ENCODE data around the gene RABL6.
A peak's percentile ranks its signal among the peaks of the same experiment; 100 is the strongest.
"Not testable (repeated sequence)": the region's sequence is repeated elsewhere in the genome, so short reads cannot be mapped to it uniquely, and the experiment has no call there.

Gene RABL6

DNA sequence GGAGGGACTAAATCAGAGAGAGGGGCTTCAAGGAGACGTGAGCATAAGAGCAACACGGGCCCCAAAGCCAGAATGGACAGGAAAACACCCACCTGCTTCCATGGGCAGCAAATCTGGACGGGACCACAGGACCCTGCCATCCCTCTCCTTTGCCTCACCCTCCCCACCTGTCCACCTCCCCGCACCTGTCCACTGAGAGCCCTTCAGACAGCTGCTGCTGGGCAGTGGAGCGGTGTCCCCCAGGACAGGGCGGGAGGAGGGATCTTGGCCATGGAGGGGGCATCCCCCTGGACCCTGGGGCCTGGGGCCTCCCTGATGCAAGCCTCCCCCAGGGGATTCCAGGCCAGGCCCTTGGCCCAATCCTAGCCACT lies 9.1 kb upstream of the RABL6 start:
- Histone ChIP-seq H3K9ac (ENCODE audit: insufficient read length) (no peak overlapping the region), H3K4me3 (no peak overlapping the region)
- TF ChIP-seq FOXP2 (optimal IDR thresholded peaks at IDR 0.05; ENCODE audit: control extremely low read depth, extremely low read length, insufficient read depth) (no peak), POLR2AphosphoS5 (IDR thresholded peaks at IDR 0.05; ENCODE audit: borderline replicate concordance, low read depth, low read length) (no peak)

DNA sequence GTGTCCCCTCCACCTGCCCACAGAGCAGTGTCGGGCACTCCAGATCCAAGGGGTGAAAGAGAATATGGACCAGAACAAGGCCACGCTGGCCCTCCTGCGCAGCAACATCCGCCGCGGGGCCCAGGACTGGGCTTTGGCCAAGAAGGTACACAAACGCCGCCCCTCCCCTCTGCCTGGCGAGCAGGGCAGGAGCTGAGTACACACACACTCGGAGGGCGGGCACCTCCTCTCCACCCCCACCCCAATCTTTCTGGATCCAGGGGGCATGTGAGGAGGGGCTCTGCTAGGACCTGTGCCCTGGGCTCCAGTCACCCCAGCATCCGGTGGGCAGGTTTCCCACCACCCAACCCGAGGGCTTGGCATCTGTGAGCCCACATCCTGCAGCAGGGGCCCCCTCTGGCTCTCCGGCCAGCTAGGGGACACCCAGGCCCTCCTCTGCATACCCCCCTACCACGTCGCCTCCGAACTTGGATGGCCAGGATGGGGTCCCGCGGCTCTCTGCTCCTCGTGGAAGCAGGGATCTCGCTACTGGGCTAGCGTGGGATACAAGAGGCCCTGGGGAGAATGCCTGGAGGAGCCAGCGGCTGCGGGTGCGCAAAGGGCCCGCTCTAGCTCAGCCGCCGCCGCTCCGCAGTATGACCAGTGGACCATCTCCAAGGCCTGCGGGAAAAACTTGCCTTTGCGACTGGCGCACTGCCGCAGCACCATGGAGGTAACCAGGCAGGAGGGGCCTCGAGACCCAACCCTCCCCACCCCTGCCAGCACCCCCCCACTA lies 8.5 kb upstream of the RABL6 start:
- Histone ChIP-seq H3K27ac (no peak overlapping the region), H3K9me3 (ENCODE audit: low read depth, low read length) (no peaks in the 10 kb centered on the region), H3K4me3 (peak overlapping the region; percentile 79), H3K9ac (ENCODE audit: insufficient read length) (peak overlapping the region; percentile 37), H3K36me3 (ENCODE audit: insufficient read depth, low read length) (no peaks in the 10 kb centered on the region)
- DNase-seq (ENCODE audit: low read depth, low spot score) = no peak
- TF ChIP-seq FOXP2 (optimal IDR thresholded peaks at IDR 0.05; ENCODE audit: control extremely low read depth, extremely low read length, insufficient read depth) (no peak), EZH2 (IDR thresholded peaks at IDR 0.05) (no peak), POLR2AphosphoS5 (IDR thresholded peaks at IDR 0.05; ENCODE audit: borderline replicate concordance, low read depth, low read length) (no peak)

More for the DNA sequence above, 9.1 kb upstream of the RABL6 start:
- no peak for DNase-seq (ENCODE audit: low read depth, low spot score)
- Histone ChIP-seq H3K36me3 (ENCODE audit: insufficient read depth, low read length) (no peaks in the 10 kb centered on the region), H3K9me3 (ENCODE audit: low read depth, low read length) (no peaks in the 10 kb centered on the region), H3K27ac (no peak overlapping the region)

DNA sequence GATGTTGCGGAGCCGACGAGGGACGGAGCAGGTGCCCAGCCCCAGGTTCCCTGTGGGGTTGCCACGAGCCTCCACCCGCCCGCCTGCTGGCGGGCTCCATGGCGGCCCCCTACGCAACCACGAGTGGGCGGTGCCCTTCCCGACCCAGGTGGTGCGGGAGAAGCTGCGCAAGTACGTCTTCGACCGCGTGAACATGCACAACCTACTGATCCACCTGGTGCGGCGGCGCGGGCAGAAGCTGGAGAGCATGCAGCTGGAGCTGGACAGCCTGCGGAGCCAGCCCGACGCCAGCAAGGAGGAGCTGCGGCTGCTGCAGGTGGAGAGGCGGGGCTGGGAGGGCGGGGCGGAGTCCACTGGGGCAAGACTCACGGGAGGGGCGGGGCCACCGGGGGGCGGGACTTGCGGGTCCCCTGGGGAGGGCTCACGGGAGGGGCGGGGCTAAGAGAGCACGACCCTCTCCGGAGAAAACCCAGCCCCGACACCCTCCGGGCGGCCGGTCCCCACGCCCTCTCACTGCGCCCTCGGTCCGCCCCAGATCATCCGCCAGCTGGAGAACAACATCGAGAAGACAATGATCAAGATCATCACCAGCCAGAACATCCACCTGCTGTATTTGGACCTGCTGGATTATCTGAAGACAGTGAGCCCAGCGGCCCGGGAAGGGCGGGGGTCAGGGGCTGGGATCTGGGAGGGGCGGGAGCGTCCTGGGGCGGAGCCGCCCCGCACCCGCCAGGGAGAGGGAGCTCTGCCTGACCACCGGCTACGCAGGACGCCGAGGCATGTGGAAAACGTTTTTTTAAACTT lies 7.7 kb upstream of the RABL6 start:
- TF ChIP-seq POLR2AphosphoS5 (IDR thresholded peaks at IDR 0.05; ENCODE audit: borderline replicate concordance, low read depth, low read length) = peak; percentile 59; the same call in 1 of the 2 replicates
- no peak for TF ChIP-seq FOXP2 (optimal IDR thresholded peaks at IDR 0.05; ENCODE audit: control extremely low read depth, extremely low read length, insufficient read depth)
- no peak for TF ChIP-seq EZH2 (IDR thresholded peaks at IDR 0.05)
- no peaks in the 10 kb centered on the region for H3K9me3 ChIP-seq (ENCODE audit: low read depth, low read length)
- no peak for DNase-seq (ENCODE audit: low read depth, low spot score)
- H3K9ac ChIP-seq (ENCODE audit: insufficient read length) = no peak overlapping the region
- H3K4me3 ChIP-seq = peak overlapping the region; percentile 79
- no peak overlapping the region for H3K27ac ChIP-seq
- H3K36me3 ChIP-seq (ENCODE audit: insufficient read depth, low read length) = no peaks in the 10 kb centered on the region

DNA sequence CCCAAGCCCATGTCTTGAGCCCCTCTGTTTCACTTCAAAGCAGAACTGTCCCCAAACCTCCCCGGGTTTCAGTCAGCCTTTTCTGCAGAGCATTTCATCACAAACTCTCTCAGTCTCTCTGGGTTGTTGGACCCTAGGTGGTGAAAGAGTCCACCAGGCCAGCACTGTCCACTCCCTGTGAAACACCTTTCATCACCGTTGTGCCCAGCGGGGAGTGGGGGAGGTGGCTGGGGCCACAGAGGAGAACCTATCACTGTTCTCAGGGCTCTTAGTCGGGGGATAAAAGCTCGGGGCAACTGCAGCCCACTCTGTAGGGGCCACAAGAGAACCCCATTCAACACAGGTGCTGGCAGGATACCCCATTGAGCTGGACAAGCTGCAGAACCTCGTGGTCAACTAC lies 5.4 kb upstream of the RABL6 start:
- no peak for DNase-seq (ENCODE audit: low read depth, low spot score)
- no peaks in the 10 kb centered on the region for H3K36me3 ChIP-seq (ENCODE audit: insufficient read depth, low read length)
- H3K9me3 ChIP-seq (ENCODE audit: low read depth, low read length) = no peaks in the 10 kb centered on the region
- TF ChIP-seq FOXP2 (optimal IDR thresholded peaks at IDR 0.05; ENCODE audit: control extremely low read depth, extremely low read length, insufficient read depth) = no peak
- no peak for TF ChIP-seq POLR2AphosphoS5 (IDR thresholded peaks at IDR 0.05; ENCODE audit: borderline replicate concordance, low read depth, low read length)
- TF ChIP-seq EZH2 (IDR thresholded peaks at IDR 0.05) = no peak
- no peak overlapping the region for H3K9ac ChIP-seq (ENCODE audit: insufficient read length)
- H3K4me3 ChIP-seq = no peak overlapping the region
- no peak overlapping the region for H3K27ac ChIP-seq

DNA sequence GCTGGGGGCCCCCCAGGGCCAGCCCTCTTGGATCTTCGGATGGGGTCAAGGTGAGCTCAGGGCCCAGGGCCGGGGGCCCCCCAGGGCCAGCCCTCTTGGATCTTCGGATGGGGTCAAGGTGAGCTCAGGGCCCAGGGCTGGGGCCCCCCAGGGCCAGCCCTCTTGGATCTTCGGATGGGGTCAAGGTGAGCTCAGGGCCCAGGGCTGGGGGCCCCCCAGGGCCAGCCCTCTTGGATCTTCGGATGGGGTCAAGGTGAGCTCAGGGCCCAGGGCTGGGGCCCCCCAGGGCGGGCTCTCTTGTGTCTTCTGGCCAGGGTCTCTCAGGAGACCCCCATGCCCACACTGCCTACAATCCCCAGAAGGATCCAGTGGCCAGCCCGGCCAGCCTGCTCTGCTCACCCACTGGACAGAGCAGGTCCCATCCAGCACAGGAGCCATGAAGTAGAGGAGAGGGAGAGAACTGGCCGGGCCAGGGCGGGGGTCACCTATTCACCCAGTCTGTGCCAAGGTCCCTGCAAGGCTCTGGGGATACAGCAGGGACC lies 4.7 kb upstream of the RABL6 start:
- H3K9ac ChIP-seq (ENCODE audit: insufficient read length); H3K4me3 ChIP-seq; H3K36me3 ChIP-seq (ENCODE audit: insufficient read depth, low read length); H3K9me3 ChIP-seq (ENCODE audit: low read depth, low read length); DNase-seq (ENCODE audit: low read depth, low spot score); H3K27ac ChIP-seq: not testable (repeated sequence)

DNA sequence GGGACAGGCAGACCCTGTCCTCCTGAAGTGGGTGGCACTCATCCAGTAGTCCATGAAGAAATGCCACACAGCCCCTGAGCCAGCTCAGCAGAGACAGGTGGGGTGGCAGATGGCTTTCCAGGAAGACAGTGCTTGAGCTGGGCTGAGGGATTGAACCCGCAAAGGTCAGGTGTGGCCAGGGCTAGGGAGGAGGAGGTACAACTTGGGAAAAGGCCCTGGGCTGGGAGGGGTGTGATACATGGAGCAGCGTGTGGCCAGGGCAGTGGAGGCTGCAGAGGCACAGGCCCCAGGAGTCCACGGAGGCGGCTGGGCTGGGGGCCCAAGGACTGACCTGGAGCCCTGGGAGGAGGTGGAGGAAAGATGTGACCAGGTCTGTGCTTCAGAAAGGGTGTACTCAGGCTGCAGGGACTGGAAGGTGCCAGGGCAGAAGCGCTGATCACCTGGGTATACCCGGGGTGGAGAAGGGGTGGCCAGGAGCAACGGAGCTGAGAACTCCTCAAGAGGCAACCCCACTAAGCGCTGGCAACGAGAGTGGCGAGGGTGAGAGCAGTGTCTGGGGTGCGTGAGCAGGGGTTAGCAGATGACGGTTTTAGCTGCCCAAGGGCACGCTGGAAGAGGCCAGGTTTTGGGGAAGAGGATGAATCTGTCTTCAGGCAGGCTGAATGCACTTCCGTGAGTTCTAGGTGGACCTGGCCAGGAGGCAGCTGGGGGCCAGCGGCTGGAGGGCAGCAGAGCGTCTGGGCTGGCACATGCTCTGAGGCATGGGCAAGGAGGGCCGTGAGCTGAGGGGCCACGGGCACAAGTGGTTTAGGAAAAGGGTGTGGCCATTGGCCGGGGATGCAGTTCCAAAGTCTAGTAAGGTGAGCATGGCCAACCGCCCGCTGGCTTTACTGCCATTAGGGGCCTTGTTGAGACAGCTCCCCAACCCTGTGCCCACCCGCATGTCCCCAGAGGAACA lies 3.9 kb upstream of the RABL6 start:
- DNase-seq (ENCODE audit: low read depth, low spot score) = no peak
- H3K9ac ChIP-seq (ENCODE audit: insufficient read length) = no peak overlapping the region
- TF ChIP-seq FOXP2 (optimal IDR thresholded peaks at IDR 0.05; ENCODE audit: control extremely low read depth, extremely low read length, insufficient read depth) (no peak), POLR2AphosphoS5 (IDR thresholded peaks at IDR 0.05; ENCODE audit: borderline replicate concordance, low read depth, low read length) (no peak), EZH2 (IDR thresholded peaks at IDR 0.05) (no peak)
- H3K4me3 ChIP-seq = no peak overlapping the region
- no peaks in the 10 kb centered on the region for H3K9me3 ChIP-seq (ENCODE audit: low read depth, low read length)
- no peak overlapping the region for H3K27ac ChIP-seq
- no peaks in the 10 kb centered on the region for H3K36me3 ChIP-seq (ENCODE audit: insufficient read depth, low read length)

DNA sequence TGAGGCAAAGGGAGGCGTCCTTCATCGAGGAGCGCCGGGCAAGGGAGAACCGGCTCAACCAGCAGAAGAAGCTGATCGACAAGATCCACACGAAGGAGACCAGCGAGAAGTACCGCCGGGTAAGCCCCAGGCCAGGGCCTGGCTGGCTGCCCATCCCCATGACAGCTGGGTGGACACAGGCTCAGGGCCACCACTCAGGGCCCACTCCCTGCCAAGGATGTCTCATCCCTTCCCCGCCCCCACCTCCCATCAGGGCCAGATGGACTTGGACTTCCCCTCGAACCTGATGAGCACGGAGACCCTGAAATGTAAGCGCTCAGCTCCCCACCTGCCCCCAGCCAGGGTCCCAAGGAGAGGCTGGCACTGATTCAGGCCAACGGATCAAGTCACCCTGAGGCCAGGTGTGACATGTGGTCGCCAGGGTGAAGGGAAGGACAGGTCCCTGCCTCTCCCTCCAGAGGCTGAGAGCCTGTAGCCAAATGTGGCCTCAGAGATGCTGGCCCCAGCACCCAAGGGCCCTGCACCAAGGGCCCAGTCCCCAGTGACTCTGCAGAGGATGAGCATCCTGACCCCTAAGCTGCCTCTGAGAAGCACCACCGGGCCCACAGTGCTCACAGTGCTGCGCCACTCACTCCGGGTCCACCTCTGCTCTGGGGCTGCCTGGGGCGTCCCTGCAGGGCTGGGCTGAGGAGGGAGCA lies 3.1 kb upstream of the RABL6 start:
- DNase-seq (ENCODE audit: low read depth, low spot score) = no peak
- Histone ChIP-seq H3K9me3 (ENCODE audit: low read depth, low read length) (no peaks in the 10 kb centered on the region), H3K4me3 (no peak overlapping the region), H3K9ac (ENCODE audit: insufficient read length) (no peak overlapping the region), H3K36me3 (ENCODE audit: insufficient read depth, low read length) (peaks cover 4% of the 10 kb centered on the region), H3K27ac (no peak overlapping the region)
- TF ChIP-seq POLR2AphosphoS5 (IDR thresholded peaks at IDR 0.05; ENCODE audit: borderline replicate concordance, low read depth, low read length) (no peak), FOXP2 (optimal IDR thresholded peaks at IDR 0.05; ENCODE audit: control extremely low read depth, extremely low read length, insufficient read depth) (no peak), EZH2 (IDR thresholded peaks at IDR 0.05) (no peak)

All from SK-N-MC (cell line).